LNCAP (cell line): ENCODE measurements around the gene IDH3A.

Experiments
- CTCF ChIP-seq: fragments of 450-650 bp; IDR thresholded peaks from 2 replicates; pipeline ENCODE4 v1.5.1; 2017; ENCODE audit warnings: mild to moderate bottlenecking

IDH3A gene

GRCh38 chr15:78147566-78147965 lies 1.6 kb upstream of the IDH3A start:
- no peak for TF ChIP-seq CTCF

GRCh38 chr15:78148392-78149067 lies 632 bp upstream of the IDH3A start:
- TF ChIP-seq CTCF, result no peak

GRCh38 chr15:78149805-78150751 lies 916 bp downstream of the IDH3A start:
- no peak for TF ChIP-seq CTCF

GRCh38 chr15:78154955-78155354 lies 5.8 kb downstream of the IDH3A start:
- TF ChIP-seq CTCF, result no peak

GRCh38 chr15:78155355-78155939 lies 6.3 kb downstream of the IDH3A start:
- TF ChIP-seq CTCF, result no peak

GRCh38 chr15:78156653-78157052 lies 7.5 kb downstream of the IDH3A start:
- TF ChIP-seq CTCF, result no peak

GRCh38 chr15:78157203-78157602 lies 8.0 kb downstream of the IDH3A start:
- no peak for TF ChIP-seq CTCF
